HG02938 (cell line): Measurements from ENCODE around the gene RUNX1.

Experiments used
- ATAC-seq: cut with Tn5 transposase; IDR thresholded peaks from one replicate; pipeline ENCODE4 v1.9.1; 2021; ENCODE audit warnings: mild to moderate bottlenecking, moderate library complexity; ENCODE audit not compliant: unreplicated experiment

RUNX1 gene

GRCh38 chr21:34864370-34865149, 184.5 kb downstream of the RUNX1 start:
- no peak for ATAC-seq

DNA sequence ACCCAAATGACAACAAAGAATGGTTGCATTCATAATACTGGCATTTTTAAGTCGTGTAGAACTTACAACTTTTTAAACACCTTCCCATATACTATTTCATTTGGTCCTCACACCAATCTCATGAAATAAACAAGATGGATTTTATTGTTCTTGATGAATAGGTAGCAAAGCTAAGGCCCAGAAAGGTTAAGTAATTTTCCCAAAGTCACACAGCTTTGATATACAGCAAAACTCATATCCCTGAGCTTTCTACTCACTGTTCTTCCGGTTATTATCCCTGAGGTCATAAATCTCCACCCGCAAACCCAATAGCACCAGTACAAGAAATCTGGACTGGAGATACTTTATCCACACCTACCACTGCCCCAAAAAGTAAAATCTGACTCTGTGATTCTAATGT, 186.2 kb downstream of the RUNX1 start:
- no peak for ATAC-seq

GRCh38 chr21:34861258-34861657, 187.8 kb downstream of the RUNX1 start:
- no peak for ATAC-seq

GRCh38 chr21:34859976-34860653, 189.0 kb downstream of the RUNX1 start:
- no peak for ATAC-seq

GRCh38 chr21:34858559-34858958, 190.5 kb downstream of the RUNX1 start:
- ATAC-seq = no peak

DNA sequence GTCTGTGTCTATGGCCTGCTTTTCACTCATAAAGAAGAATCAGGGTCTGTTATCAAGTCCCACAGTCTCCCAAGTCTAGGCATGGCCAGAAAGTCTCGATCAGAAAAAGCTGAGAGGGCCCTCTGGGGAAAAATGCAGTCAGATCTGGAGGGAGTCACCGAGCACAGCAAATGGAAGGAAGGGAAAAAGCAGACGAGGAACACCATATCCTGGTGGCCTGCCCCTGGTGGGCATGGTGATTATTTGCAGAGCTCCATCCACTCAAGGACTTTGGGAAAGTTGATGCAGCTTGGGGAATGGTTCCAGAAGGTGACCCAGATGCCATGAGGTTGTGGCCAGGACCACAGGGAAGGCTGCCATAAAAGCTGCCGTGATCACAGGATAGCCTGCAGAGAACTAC, 191.2 kb downstream of the RUNX1 start:
- ATAC-seq = no peak

DNA sequence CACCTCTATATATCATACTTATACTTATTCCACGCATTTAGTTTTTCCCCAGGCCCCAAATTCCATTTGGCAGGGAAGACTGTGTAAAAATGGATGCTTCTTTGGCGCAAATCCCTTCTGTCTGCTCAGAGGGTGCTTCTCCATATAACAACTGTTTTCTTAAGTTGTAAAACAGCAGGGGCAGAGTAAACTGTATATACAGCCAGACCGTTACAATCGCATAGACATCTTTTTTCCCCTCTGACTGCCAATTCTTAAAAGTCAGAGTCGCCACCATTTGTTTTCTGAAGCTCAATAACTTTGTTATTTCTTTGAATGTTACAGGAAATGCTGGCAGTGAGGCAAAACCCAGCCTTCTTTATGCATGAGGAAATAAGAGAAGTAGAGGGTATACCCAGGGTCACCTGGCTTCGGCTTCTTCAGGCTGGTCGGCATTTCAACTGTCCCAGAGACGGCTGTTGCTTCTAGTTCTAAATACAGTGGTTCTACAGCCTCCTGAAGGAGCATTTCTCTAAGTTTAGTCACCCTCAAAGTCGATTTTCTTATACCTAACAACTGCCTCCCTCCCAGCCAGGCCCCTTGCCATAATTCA, 191.9 kb downstream of the RUNX1 start:
- ATAC-seq = no peak

DNA sequence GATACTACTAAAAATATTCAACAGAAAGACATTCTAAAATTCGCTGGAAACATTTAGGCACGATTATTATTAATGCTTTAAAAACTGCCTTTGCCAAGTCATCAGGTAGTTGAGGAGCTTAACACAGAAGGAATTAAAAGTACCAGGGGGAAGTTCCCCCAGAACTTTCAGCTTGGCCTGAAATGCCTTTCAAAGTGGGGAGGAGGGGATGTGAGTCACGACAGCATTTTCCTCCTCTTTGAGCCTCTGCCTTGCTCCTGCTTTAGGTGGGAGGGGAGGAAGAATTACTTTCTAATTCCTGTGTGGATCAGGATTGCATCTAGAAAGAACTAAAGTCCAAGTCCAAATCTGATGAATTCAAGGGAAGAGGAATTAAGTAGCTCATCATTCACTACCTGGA, 196.7 kb downstream of the RUNX1 start:
- ATAC-seq = no peak

- ATAC-seq = no peak
These were observed 198.9 kb downstream of the RUNX1 start for GRCh38 chr21:34850166-34850690.

DNA sequence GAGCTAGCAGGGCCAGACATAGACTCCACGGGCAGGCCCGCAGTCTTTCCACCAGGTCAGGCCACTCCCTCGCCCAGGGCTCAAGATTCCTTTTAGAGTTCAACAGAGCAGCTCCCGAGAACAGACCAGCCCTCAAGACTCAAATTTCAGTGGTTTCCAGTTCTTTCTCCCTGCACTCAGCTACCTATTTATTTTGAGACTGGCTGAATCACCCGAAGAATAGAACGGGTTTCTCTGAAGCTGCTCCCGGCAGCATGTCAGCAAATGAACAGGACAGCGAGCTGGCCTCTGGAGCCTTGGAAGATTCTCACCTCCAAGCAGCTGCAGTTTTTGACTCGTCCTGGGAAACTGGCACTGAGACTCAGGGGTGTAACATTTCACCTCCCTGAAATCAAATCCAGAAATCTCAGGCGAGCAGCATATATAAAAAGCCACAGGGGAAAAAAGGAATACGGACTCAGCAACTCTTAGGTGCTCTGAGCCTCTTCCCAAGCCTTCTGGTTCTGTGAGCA, 202.4 kb downstream of the RUNX1 start:
- ATAC-seq = no peak

- peak; percentile 90 for ATAC-seq
These were observed 203.3 kb downstream of the RUNX1 start for GRCh38 chr21:34845521-34846451.

GRCh38 chr21:34844924-34845238, 204.2 kb downstream of the RUNX1 start:
- ATAC-seq = no peak

DNA sequence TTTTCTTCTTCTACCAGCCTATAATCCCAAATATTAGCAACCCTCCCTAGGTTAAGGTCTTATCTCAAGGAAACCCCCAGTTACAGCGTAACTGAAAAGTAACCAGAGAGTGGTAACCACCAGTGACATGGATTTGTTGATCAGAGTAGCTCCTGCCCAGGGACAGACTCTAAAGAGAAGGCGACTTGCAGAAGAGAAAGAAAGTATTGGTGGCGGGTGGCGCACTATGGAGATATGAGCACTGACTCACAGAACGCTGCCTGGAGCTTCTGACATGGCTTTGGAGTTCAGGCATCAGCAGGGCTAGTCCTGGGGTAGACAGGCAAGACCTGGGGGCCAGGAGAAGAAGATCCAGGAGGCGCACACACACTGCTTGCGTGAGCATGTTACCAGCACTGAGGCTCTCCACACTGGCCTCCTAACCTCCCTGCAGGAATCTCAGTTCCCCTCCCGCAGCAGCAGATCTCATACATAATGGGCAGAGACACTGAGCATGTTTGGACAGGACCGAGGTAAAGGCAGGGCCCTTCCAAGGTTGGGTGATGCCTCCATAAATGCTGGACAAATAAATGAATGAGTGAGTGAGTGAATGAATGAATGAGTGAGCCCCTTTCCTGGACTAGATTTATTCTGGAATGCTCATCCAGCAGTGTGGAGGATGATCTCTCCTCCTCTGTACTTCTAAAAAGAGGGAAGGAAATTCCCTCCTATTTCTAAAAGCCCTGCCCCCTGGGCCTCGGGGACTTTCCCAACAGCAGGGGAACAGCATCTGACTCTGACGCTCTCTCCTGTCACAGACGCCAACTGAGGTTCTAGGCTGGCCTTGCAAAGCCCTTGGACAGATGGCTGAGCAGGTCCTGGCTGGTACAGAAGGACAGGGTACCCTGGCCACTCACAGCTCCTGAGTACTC, 204.8 kb downstream of the RUNX1 start:
- ATAC-seq = no peak

DNA sequence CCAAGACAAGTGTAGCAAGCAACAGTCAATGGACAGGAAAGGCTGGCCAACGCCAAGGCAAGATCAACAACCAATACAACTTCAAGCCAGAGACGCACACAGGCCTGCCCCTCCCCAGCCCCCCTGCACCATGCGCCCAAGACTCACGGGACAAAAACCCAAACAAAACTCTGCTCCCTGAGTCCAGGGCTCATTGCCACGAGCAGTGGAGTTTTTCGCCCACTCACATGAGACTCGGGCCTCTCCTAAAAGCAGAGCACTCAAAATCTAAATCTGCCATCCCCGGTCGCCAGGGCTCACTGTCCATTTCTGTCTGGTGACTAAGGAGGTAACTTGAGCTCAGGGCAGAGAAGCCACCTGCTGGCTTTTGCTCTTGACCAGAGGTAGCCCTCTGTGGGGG, 205.5 kb downstream of the RUNX1 start:
- no peak for ATAC-seq

DNA sequence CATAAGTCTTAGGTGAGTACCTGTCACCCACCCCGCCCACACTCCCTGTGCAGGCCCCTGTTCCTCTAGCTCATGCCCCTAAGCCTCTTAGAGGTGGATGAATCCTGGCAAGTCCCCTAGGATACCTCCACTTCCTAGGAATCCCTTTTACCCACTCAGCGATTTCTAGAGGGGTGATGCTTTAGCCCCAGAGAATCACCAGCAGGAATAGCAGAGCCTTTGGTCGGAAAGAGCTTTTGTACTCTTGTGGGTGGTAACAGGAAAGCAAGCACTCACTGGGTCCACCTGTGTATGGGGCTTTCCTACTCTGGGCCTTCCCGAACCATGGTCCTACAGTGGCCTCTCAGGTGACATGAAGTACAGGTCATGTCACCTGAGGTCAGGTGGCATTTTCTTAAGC, 207.9 kb downstream of the RUNX1 start:
- ATAC-seq = no peak

- ATAC-seq = no peak
These were observed 208.4 kb downstream of the RUNX1 start for GRCh38 chr21:34840693-34841092.

DNA sequence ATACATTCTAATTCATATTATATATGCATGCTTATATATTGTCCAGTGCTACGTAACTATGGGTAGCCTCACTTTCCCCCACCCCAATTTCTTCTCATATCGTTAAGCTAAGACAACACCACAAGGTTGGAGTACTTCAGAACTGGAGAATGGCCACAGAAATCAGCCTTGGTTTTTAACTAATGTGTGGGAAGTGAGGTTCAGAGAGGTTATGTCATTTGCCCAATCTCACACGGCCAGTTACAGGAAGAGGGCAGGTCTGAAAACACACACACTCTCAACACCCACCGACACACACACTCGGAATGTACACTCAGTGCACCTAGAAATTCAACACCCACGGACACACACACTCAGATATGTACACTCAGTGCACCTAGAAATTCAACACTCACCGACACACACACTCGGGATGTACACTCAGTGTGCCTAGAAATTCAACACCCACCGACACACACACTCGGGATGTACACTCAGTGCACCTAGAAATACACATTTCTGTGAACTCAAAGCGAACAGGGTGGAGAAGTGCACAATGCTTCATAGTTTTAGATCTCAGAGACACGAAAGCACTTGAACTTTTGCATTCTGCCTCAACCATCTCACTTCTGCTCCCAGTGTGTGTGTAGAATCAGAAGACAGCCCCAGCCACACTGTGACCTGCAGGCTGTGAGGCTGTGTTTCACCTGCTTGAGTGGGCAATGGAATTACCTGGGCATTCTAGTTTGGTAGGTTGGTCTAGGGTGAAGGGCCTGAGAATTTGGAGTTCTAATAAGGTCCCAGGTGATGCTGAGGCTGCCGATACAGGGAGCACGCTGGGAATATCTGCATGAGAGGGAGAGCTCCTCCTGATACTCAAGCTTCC, 209.9 kb downstream of the RUNX1 start:
- no peak for ATAC-seq

DNA sequence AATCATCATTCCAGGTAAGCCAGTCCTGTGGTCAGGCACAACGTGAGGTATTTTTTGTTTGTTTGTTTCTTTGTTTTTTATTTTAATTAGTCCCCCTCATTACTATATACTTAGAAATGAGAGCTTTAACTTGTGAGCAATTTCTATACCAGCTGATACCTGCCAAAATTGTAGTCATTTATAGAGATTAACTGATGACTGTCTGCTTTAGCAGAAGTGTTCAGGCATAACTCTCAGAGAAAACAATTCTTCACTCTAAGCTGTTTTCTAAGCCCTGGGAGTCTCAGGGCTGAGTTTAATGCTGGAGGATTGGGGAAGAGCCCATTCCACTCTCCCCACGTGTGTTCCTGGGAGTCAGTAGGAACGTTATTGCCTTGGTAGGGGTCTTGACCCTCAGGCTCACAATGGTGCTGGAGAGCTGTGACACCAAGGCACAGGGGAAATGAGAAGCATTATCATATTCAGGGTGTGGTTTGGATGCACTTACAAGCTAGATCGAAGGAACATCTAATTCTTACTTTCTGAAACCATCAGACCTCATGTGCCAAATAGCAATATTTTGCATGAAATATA, 212.1 kb downstream of the RUNX1 start:
- no peak for ATAC-seq
